ENCODE results near the gene CHIC1.
A peak's percentile ranks its signal among the peaks of the same experiment; 100 is the strongest.
"Not testable (repeated sequence)": the region's sequence is repeated elsewhere in the genome, so short reads cannot be mapped to it uniquely, and the experiment has no call there.

CHIC1 gene

GRCh38 chrX:73562984-73563737 lies at the start of gene CHIC1:
Gene CHIC1 (plus strand): TSS chrX:73563197. CDS start chrX:73563285, 88 bp downstream.
- peak; percentile 90 for DNase-seq

GRCh38 chrX:73522823-73523222 lies 40.2 kb upstream of the CHIC1 start:
- DNase-seq = not testable (repeated sequence)

- DNase-seq = no peak
These were observed 38.1 kb upstream of the CHIC1 start for GRCh38 chrX:73524906-73525305.

GRCh38 chrX:73525928-73526690 lies 36.9 kb upstream of the CHIC1 start:
- no peak for DNase-seq

- DNase-seq = not testable (repeated sequence)
These were observed 31.3 kb upstream of the CHIC1 start for GRCh38 chrX:73531655-73532054.

- DNase-seq = no peak
These were observed 6.8 kb upstream of the CHIC1 start for GRCh38 chrX:73556159-73556558.

GRCh38 chrX:73561801-73562200 lies 1.2 kb upstream of the CHIC1 start:
- DNase-seq = no peak

- DNase-seq = peak; percentile 20
These were observed 539 bp upstream of the CHIC1 start for GRCh38 chrX:73562458-73562857.

- no peak for DNase-seq
These were observed 706 bp downstream of the CHIC1 start for GRCh38 chrX:73563738-73564068.

GRCh38 chrX:73577361-73577760 lies 14.4 kb downstream of the CHIC1 start:
- DNase-seq = peak; percentile 33

GRCh38 chrX:73581002-73581628 lies 18.1 kb downstream of the CHIC1 start:
- peak; percentile 55 for DNase-seq

- DNase-seq = not testable (repeated sequence)
These were observed 34.8 kb downstream of the CHIC1 start for GRCh38 chrX:73597758-73598157.

- DNase-seq = no peak
These were observed 52.0 kb downstream of the CHIC1 start for GRCh38 chrX:73615022-73615421.

GRCh38 chrX:73641669-73642068 lies 78.7 kb downstream of the CHIC1 start:
- DNase-seq = not testable (repeated sequence)

GRCh38 chrX:73647212-73647611 lies 84.2 kb downstream of the CHIC1 start:
- no peak for DNase-seq

- no peak for DNase-seq
These were observed 84.8 kb downstream of the CHIC1 start for GRCh38 chrX:73647632-73648322.

- not testable (repeated sequence) for DNase-seq
These were observed 98.3 kb downstream of the CHIC1 start for GRCh38 chrX:73661322-73661721.

- no peak for DNase-seq
These were observed 105.8 kb downstream of the CHIC1 start for GRCh38 chrX:73668779-73669178.

GRCh38 chrX:73681408-73681807 lies 118.4 kb downstream of the CHIC1 start:
- no peak for DNase-seq

- no peak for DNase-seq
These were observed 120.4 kb downstream of the CHIC1 start for GRCh38 chrX:73683236-73683859.

- not testable (repeated sequence) for DNase-seq
These were observed 144.0 kb downstream of the CHIC1 start for GRCh38 chrX:73707014-73707413.

GRCh38 chrX:73728602-73729001 lies 165.6 kb downstream of the CHIC1 start:
- peak; percentile 6 for DNase-seq
